GM12872 (cell line): ENCODE measurements around the gene KIF3A.

ENCODE experiments used
- TF ChIP-seq, protein P1 (sequence below): IDR thresholded peaks from 3 replicates; pipeline ENCODE4 v1.5.1; 2011; ENCODE audit warnings: low read depth, mild to moderate bottlenecking, low read length, moderate library complexity; ENCODE audit not compliant: insufficient read depth

KIF3A gene

GRCh38 chr5:132736853-132737833, at the start of gene KIF3A:
Gene KIF3A (minus strand): TSS chr5:132737546. CDS start chr5:132737419, 127 bp downstream.
- TF ChIP-seq, protein P1, sequence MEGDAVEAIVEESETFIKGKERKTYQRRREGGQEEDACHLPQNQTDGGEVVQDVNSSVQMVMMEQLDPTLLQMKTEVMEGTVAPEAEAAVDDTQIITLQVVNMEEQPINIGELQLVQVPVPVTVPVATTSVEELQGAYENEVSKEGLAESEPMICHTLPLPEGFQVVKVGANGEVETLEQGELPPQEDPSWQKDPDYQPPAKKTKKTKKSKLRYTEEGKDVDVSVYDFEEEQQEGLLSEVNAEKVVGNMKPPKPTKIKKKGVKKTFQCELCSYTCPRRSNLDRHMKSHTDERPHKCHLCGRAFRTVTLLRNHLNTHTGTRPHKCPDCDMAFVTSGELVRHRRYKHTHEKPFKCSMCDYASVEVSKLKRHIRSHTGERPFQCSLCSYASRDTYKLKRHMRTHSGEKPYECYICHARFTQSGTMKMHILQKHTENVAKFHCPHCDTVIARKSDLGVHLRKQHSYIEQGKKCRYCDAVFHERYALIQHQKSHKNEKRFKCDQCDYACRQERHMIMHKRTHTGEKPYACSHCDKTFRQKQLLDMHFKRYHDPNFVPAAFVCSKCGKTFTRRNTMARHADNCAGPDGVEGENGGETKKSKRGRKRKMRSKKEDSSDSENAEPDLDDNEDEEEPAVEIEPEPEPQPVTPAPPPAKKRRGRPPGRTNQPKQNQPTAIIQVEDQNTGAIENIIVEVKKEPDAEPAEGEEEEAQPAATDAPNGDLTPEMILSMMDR = no peak

- TF ChIP-seq, protein P1 = no peak
Observed at GRCh38 chr5:132787076-132787475, 49.7 kb upstream of the KIF3A start.

DNA sequence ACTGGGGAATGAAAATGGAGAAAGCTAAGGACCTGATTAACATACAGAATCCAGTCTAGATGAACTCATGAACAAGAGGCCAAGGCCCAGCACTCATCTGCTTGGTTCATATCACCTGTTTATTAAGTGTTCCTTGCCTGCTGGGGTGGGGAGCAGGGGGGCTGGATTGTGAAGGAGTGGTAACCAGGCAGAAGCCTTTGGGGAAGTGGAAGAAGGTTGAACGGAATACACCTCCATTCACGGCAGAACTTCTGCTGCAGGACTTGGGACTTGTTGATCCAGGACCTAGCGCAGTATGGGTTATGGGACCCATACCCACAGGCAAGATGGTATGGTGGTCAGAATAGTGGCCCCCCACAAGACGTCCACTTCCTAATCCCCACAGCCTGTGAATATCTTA, 48.5 kb upstream of the KIF3A start:
- TF ChIP-seq, protein P1 = no peak

GRCh38 chr5:132785365-132785764, 48.0 kb upstream of the KIF3A start:
- TF ChIP-seq, protein P1 = no peak

- TF ChIP-seq, protein P1 = no peak
Observed at GRCh38 chr5:132782101-132782500, 44.8 kb upstream of the KIF3A start.

DNA sequence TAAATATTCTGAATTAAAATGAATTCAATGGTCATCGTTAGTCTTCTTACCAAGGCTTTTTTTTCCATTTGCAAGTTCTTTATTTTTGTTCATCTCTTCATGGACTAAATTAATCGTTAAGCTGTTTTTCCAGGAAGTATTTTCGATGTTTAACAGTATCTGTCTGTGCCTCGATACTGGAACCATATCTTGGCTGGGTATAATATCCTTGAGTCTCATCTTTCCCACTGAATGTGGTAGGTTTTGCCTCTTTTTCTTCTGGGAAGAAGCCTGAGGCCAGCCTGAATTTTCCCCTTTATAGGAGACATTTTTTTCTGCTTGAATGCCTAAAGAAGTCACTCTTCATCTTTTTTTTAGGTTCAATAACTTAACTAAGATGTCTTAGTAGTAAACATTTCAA, 43.7 kb upstream of the KIF3A start:
- TF ChIP-seq, protein P1 = no peak

DNA sequence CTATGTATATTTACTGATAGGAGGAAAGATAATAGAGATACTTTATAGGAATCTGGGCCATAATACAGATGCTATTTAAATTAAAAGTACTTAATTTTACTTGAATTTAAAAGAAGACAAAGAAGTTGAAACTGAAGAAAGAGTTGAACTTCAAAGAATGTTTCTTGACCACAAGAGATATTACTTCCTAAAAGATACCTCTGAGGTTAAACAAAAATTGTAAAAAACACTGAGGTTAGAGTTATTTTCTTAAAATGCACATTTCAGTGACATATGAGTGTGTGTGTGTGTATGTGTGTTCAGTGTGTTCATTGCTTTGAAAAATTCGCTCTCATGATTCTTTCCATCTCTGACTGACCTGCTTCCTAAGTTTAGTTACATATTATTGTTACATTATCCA, 43.2 kb upstream of the KIF3A start:
- TF ChIP-seq, protein P1 = no peak
